Suprapubic skin (tissue), 4 donors: ENCODE measurements around the gene NPAS3.

Experiments used
- EP300 ChIP-seq: sonication (generic); formaldehyde crosslinking; IDR thresholded peaks from one replicate; pipeline ENCODE4 v1.6.1; 2017; ENCODE audit warnings: antibody characterized with exemption
- POLR2A ChIP-seq, 2 donors: fragments of 450-650 bp; IDR thresholded peaks; one replicate each; pipeline ENCODE4 v1.6.1; 2017; ENCODE audit warnings: antibody characterized with exemption in 2 of 2, mild to moderate bottlenecking in 2 of 2, moderate library complexity in 2 of 2
- POLR2AphosphoS5 ChIP-seq, 3 donors: sonication (generic); formaldehyde crosslinking; IDR thresholded peaks; one replicate each; pipeline ENCODE4 v1.6.1; 2017; ENCODE audit warnings: antibody characterized with exemption in 3 of 3
- TF ChIP-seq, protein P1 (sequence below), 2 donors: fragments of 200-600 bp in 1 of 2; fragments of 450-650 bp in 1 of 2; sonication (generic) in 1 of 2; IDR thresholded peaks; one replicate each; pipeline ENCODE4 v1.5.1; 2016 to 2019; ENCODE audit warnings: antibody characterized with exemption in 2 of 2, mild to moderate bottlenecking in 1 of 2, moderate library complexity in 1 of 2

DNA sequence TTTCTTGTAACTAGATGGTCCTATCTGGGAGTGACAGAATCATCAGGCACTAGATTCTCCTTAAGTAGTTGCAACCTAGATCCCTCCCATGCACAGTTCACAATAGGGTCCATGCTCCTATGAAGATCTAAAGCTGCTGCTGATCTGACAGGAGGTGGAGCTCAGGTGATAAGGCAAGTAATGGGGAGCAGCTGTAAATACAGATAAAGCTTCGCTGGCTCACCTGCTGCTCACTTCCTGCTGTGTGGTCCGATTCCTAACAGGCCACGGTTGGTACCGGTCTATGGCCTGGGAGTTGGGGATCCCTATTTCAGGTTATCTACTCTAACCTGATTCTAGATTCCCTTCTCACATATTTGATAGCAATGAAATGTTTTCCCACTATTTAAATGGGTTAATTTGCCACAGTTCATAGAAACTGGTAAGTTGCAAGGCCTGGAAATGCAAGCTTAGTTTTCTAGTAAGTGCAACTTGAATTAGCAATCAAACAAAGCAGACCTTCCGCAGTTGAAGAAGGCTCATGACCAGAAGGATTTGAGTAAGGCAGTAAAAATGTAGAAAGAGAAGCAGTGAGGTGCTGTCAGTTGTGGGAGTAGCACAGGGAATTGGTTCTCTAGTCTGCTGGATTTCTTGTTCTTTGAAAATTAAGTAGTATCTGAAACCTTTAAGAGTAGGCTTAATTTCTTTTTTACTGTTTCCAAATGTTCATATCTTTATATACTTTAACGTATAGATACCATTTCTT is 679.9 kb downstream of the NPAS3 start:
- TF ChIP-seq, protein P1, sequence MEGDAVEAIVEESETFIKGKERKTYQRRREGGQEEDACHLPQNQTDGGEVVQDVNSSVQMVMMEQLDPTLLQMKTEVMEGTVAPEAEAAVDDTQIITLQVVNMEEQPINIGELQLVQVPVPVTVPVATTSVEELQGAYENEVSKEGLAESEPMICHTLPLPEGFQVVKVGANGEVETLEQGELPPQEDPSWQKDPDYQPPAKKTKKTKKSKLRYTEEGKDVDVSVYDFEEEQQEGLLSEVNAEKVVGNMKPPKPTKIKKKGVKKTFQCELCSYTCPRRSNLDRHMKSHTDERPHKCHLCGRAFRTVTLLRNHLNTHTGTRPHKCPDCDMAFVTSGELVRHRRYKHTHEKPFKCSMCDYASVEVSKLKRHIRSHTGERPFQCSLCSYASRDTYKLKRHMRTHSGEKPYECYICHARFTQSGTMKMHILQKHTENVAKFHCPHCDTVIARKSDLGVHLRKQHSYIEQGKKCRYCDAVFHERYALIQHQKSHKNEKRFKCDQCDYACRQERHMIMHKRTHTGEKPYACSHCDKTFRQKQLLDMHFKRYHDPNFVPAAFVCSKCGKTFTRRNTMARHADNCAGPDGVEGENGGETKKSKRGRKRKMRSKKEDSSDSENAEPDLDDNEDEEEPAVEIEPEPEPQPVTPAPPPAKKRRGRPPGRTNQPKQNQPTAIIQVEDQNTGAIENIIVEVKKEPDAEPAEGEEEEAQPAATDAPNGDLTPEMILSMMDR (IDR thresholded peaks at IDR 0.05), result no peak
- TF ChIP-seq POLR2AphosphoS5 (IDR thresholded peaks at IDR 0.05) (no peak), POLR2A (IDR thresholded peaks at IDR 0.05) (no peak), EP300 (no peak)
